Measurements from ENCODE around the gene NTN4. TPM values are rescaled to one million over a fixed set of nuclear protein-coding genes. Genes with fewer than 3 reads are reported as not detected.
"Not testable (repeated sequence)": the region's sequence is repeated elsewhere in the genome, so short reads cannot be mapped to it uniquely, and the experiment has no call there.

The NTN4 gene
- total RNA-seq, 1 donor from 2014 or later: 211 TPM

- DNase-seq (ENCODE audit: extremely low read depth, low read depth, low spot score): no peak
Observed at GRCh38 chr12:95715177-95715576, 75.4 kb downstream of the NTN4 start.

DNA sequence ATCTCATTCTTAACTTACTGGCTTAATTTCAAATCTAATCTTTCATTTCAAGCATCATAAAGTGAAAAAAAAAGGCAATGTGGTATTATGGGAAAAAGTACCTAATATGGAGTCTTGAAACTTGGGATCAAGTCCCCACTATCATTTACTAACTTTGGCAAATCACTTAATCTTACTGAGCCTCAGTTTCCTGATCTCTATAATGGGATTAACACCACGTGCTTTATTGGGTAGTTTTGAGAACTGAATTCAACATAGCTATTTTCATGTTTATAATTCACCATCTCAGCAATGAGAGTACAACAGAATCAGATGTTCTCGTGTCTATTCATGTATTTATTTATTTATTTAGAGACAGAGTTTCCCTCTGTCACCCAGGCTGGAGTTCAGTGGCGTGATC lies 78.3 kb downstream of the NTN4 start:
- DNase-seq (ENCODE audit: extremely low read depth, low read depth, low spot score): no peak

DNA sequence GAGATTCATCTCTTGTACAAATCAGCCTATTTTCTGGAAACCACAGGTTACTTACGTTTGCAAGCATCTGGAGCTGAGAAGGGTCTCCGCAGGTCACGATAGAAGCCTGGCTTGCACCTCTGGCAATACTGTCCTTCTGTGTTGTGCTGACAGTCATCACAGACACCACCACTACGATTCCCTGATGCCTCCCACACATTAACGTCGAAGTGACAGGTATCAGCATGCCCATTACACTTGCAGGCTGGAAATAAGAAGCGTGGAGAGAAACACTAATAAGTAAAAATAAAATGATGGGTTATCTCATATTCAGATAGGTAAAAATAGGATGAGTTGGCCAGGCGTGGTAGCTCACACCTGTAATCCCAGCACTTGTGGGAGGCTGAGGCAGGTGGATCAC lies 80.2 kb downstream of the NTN4 start:
- no peak for DNase-seq (ENCODE audit: extremely low read depth, low read depth, low spot score)

- DNase-seq (ENCODE audit: extremely low read depth, low read depth, low spot score): no peak
Observed at GRCh38 chr12:95709152-95709551, 81.4 kb downstream of the NTN4 start.

GRCh38 chr12:95705143-95705542 lies 85.4 kb downstream of the NTN4 start:
- no peak for DNase-seq (ENCODE audit: extremely low read depth, low read depth, low spot score)

GRCh38 chr12:95703986-95704385 lies 86.6 kb downstream of the NTN4 start:
- DNase-seq (ENCODE audit: extremely low read depth, low read depth, low spot score): no peak

- DNase-seq (ENCODE audit: extremely low read depth, low read depth, low spot score): no peak
Observed at GRCh38 chr12:95701722-95702418, 88.7 kb downstream of the NTN4 start.

DNA sequence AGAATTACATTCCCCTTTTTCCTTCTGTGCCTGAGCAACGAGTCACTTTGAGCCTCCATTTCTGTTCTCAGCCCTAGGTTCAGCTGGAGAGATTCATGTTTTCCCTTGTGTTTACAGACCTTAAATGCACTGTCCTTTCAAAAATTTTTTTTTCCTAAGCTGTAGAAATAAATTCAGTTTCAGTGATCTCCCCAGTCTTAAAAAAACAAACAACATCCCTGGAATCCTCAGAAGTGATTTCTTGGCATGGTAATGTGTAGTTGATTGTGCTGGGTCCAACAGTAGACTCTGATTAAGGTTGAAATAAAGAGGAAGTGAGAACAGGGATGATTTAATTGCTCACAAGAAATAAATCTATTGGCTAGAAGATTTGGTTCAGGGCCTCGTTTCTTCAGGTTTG lies 89.3 kb downstream of the NTN4 start:
- no peak for DNase-seq (ENCODE audit: extremely low read depth, low read depth, low spot score)

GRCh38 chr12:95700316-95700785 lies 90.2 kb downstream of the NTN4 start:
- DNase-seq (ENCODE audit: extremely low read depth, low read depth, low spot score): no peak

DNA sequence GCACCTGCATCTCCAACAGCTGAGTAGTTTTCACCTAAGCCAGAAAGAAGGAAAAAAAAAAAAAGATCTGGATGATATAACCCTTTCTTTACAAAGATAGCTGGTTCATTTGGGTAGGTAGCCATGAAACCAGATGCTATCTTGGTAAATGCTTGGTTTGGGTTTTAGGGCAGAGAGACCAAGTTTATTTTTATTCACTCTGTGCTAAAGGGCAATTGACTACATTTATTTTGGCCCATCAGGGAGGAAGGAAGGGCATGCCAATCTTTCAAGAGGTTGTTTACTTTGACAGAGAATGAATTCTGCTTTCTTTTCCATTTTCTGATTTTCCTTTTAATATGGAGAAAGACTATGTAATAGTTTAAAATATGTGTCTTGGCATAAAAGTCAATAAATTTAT lies 91.0 kb downstream of the NTN4 start:
- DNase-seq (ENCODE audit: extremely low read depth, low read depth, low spot score): no peak

- no peak for DNase-seq (ENCODE audit: extremely low read depth, low read depth, low spot score)
Observed at GRCh38 chr12:95694136-95694535, 96.4 kb downstream of the NTN4 start.

- no peak for DNase-seq (ENCODE audit: extremely low read depth, low read depth, low spot score)
Observed at GRCh38 chr12:95693689-95694088, 96.9 kb downstream of the NTN4 start.

GRCh38 chr12:95690861-95691635 lies 99.5 kb downstream of the NTN4 start:
- no peak for DNase-seq (ENCODE audit: extremely low read depth, low read depth, low spot score)

DNA sequence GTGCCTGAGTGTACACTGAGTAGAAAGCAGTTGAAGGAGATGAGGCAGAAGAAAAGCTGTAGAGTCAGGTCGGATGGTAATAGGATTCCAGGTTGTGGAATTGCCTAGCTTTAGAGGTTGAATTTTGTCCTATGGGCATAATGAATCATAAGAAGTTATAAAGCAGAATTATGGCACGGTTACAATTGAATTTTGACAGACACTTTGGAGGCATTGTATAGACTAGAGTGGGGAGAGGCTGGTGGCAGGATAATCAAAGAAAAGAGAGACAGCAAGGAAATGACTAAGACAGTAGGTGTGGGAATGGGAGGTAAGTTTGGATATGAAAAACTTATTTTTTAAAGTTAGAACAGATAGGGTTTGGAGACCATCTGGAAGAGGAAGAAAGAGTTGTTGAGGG lies 102.6 kb downstream of the NTN4 start:
- no peak for DNase-seq (ENCODE audit: extremely low read depth, low read depth, low spot score)

- DNase-seq (ENCODE audit: extremely low read depth, low read depth, low spot score): no peak
Observed at GRCh38 chr12:95683418-95683817, 107.1 kb downstream of the NTN4 start.

DNA sequence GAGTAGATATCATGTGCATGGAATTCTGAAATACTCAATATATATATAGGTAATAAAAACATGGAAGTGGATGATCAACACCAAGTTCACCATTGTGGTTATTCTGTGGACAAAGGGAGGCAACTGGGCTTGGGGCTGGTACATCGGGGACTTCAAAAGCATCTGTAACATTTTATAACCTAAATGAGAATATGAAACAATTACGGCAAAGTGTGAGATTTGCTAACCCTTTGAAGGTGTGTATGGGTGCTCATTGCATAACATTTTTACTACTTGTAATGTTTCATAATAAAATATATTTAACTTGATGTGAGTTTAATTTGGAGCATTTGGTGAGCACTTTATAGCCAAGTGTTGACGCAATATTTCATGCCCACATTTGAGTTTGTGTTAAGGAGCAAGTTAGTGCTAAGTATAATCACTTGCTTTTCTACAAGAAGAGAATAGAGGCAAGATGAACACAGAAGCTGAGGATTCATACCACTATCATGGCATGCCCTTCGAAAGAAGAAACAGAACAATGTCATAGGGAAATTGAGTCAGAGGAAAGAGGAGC lies 109.3 kb downstream of the NTN4 start:
- no peak for DNase-seq (ENCODE audit: extremely low read depth, low read depth, low spot score)

DNA sequence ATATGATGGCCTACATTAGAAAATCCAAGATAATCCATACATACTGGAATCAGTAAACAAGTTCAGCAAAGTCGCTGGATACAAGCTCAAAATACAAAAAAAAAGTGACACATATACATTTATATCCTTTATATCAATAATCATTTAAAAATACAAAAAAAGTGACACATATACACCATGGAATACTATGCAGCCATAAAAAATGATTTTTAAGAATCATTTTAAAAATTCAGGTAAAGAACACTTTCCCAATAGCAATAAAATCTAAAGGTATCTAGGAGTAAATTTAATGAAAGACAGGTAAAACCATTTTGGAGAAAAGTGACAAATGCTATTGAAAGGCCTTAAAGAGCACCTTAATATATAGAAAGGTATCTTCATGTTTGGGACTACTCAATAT lies 111.9 kb downstream of the NTN4 start:
- DNase-seq (ENCODE audit: extremely low read depth, low read depth, low spot score): no peak

GRCh38 chr12:95677782-95678181 lies 112.8 kb downstream of the NTN4 start:
- DNase-seq (ENCODE audit: extremely low read depth, low read depth, low spot score): not testable (repeated sequence)

DNA sequence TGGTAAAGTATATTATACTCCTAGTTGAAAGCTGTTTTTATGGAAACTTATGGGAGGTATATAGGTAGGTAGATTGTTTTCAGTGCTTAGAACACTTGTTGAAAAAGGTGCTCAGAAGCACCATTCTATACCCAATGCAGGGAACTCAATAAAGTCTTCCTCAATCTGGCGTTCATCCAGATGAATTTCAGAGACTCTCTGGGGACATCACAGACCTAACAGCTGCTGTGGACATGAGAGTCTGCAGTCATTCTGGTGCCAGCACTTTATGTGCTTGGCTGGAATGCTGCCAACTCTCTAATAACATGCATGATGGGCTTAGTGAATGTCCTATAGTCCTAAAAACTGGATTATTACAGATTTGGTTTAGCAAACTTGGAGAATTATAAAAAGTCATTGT lies 115.9 kb downstream of the NTN4 start:
- peak; percentile 25 for DNase-seq (ENCODE audit: extremely low read depth, low read depth, low spot score)

- DNase-seq (ENCODE audit: extremely low read depth, low read depth, low spot score): peak; percentile 29
Observed at GRCh38 chr12:95674163-95674562, 116.4 kb downstream of the NTN4 start.

DNA sequence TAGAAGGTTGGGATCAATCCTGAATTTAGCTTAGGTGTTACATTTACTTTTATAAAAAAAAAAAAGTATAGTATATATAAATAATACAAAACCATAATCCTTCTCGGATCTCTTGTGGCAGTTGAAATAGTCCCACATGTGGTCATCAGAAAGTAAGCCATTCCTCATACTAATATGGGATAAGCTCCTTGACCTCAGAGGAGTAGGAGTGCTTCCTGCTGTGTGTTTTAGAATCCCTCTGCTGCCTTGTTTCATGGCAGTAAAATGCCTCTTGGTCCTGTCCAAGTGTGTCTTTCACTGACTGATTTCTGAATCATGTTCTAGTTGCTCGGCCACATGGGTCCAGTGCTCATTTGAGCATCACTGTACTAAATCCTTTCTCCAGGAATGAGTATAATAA lies 117.0 kb downstream of the NTN4 start:
- no peak for DNase-seq (ENCODE audit: extremely low read depth, low read depth, low spot score)

- DNase-seq (ENCODE audit: extremely low read depth, low read depth, low spot score): no peak
Observed at GRCh38 chr12:95672166-95672565, 118.4 kb downstream of the NTN4 start.
